HG03354 (cell line): ENCODE data around the gene SYNE3.

ENCODE experiments used
- ATAC-seq: cut with Tn5 transposase; IDR thresholded peaks from one replicate; pipeline ENCODE4 v1.9.1; 2021; ENCODE audit warnings: mild to moderate bottlenecking; ENCODE audit not compliant: unreplicated experiment, poor library complexity, severe bottlenecking

Gene SYNE3

DNA sequence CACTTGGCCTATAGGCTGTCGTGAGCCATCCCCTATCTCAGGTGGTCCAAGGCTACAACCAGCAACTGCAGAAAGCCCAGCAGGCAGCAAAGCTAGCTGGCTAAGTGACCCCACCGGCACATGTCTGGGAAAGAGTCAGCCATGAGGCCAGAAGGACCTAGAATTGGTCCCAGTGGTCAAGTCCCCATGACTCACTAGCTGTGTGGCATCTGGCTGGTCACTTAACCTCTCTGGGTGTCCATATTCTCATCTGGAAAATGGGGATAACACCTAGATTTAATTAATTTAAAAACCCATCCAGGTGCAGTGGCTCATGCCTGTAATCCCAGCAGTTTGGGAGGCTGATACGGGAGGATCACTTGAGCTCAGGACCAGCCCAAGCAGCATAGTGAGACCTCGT lies 37.6 kb downstream of the SYNE3 start:
- no peak for ATAC-seq

DNA sequence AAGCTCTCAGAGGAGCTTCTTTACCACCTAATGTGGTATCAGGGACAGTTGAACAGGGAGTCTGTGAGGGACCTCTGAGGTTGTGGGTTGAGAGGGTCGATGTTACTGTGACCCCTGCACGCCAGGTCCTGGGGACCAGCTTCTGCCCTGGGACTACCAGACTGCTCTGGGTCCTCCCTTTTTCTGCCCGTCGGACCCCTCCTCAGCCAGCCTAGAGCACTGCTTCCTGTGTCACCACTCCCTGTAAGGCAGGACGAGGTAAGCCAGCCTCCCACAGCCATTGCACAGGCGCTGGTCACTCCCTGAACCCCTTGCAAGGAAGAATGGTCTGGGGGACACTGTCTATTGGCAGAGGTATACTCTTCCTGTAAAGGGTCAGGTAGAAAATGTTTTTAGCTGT lies 38.1 kb downstream of the SYNE3 start:
- no peak for ATAC-seq

DNA sequence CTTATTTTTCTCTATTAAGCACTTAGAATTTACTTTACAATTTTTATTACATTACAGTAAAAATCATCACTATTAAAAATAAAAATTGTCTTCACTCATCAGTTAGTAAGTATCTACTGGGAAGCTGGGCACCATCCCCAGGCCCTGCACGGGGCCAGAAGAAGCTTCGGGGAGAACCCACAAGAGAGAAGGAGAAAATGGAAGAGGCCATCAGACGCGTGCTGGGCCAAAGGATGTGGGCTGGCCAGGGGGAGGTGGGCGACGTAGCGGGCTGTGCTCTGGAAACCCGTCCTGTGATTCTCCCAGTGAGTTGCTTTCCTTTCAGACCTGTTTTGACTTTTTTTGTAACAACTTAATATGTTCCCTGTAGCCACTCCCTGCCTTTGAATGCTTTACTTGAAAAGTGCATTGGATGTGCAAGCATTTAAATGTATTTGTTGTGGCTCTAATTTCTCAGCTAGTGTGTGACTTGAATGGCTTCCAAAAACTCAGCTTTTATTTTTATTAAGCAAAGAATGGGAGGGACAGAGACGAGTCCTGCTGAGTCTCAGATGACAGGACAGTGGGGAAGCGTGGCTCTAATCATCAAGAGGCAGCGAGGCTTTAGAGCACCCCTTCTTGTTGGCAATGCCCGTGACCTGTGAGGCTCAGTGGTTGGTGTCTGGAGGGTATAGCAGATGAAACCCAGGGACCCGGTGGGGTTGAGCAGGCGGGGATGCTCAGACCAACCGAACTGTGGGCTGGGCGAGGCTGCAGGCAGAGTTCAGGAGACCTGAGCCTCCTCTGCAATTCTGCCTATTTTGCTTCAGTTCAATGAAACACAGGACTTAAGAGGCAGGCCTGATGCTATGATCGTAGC lies 38.8 kb downstream of the SYNE3 start:
- no peak for ATAC-seq

DNA sequence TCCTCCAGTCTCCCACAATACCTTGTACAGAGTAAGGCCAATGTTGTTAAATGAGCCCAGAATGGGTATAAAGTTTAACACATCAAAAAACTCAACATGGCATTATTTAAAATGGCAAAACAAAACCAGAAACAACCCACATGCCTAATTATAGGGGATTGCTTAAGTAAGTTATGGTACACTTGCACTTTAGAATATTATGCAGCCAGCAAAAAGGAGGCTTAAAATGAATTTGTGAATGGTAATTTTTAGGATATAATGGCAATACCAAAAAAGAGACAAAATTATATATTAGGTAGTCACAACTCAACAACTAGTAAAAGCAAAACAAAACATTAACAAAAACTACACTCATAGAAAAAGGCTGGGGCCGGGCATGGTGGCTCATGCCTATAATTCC lies 39.7 kb downstream of the SYNE3 start:
- ATAC-seq, result no peak

DNA sequence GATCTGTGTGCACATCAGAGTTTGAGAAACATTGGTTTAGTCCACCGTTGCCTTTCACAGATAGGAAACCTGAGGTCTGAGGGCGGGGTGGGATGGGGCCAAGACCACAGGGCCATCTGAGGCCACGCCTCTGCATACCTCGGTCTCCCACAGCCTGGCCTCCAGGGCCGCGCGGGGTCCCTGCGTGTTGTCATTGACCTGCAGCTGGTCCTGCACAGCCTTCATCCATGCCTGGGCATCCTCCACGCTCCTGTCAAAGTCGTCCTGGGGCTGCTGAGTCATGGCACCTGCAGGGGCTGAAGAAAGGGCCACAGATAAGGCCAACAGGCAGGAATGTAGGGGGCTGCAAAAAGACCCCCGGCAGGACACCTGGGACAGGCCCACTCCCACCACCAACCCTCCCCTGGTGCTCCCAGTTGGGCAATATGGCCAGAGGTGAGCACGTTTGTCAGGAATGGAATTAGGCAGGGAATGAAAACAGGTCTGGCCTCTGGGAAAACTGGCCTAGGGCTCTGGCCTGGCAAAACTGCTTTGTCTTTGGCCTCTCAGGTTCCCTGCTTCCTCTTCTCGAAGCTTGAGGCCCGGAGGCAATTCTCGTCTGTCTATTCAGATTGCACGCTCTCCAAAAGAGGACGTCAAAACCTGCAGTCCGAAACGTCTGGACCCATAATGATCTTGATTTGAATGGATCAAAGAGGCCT lies 40.8 kb downstream of the SYNE3 start:
- no peak for ATAC-seq

DNA sequence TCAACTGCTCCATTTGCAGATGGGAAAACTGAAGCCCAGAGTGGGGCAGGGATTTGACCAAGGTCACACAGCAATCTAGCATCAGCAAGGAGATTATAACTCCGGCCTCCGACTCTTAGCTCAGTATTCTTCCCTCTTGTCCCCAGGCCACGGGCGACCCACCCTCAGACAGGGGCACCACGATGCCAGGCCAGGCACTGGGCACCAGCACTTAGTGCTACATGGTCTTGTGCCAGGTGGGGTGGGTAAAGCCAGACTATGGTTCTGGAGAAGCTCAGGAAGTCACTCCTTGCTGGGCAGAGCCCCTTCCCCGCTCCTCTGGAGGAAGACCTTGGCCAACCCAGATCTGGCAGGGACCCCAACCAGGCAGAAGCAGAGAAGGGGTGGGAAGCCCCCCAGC lies 41.5 kb downstream of the SYNE3 start:
- ATAC-seq, result no peak

DNA sequence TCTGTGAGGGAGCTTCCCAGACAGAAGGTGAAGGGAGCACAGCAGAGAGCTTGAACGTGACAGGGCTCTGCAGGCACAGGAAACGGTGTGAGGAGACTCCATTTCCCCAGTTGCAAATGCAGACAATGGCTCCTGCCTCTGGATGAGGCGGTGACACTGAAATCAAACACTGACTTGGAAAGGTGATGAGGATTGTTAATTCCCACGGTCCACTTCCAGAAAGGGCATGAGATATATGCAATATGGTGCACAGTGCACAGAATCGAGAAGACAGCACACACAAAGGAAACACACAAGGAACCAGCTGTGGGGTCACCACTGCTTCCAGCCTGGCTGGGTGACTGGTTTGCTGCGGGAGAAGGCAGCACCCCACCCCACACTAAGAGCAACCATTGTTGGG lies 42.0 kb downstream of the SYNE3 start:
- no peak for ATAC-seq

DNA sequence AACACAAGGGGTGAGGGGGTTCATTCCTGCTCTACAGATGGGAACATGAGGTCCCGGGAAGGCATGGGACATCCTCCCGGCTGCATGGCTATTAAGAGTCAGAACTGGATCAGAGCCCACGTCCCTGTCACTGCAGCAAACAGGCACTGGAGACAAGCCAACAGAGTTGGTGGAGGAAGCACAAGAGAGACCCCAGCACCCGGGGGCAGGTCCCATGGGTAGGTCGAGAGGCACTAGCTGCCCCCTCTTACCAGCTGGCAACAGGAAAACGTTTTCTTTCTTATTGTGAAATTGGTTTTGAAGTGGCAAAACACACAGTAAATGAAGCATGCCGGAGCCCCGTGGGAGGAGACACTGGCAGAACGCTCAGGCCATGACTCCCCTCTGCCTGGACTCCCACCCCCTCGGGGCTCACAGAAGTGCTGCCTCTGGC lies 43.6 kb downstream of the SYNE3 start:
- no peak for ATAC-seq

DNA sequence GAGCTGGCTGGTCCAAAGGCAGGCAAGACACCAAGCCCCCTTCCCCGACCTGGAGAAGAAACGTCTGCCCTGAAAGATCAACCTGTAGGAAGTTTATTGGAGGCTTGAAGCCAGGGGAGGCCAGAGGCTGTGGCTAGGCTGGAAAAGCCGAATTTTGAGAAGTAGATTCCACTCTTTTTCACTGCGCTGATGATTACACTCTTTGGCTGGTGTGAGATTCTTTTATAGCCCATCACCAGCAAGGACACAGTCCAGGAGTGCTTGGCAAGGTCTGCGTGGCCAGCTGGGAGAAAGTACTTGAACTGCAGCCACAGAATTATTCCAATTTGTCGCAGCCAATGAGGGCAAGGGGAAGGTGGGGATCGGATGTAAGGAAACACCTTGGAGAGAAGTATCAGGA lies 45.0 kb downstream of the SYNE3 start:
- no peak for ATAC-seq

DNA sequence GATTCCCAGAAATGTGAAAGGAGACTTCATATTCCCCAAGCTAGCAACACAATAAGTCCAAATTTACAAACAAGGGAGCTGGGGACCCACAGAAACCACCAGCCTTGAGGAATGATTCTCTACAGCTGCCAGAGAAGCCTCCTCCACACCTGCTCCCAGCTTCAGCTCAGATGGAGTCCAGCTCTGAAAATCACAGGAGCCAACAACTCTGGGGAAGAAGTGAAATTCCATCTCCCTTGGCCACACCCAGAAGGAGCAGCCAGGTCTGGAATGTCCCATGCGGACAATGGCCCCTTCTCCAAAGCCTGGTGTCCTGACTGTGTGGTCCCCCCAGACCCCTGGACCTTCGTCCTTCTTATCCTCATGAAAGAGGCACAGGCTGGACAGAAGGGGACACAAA lies 45.4 kb downstream of the SYNE3 start:
- ATAC-seq, result no peak

DNA sequence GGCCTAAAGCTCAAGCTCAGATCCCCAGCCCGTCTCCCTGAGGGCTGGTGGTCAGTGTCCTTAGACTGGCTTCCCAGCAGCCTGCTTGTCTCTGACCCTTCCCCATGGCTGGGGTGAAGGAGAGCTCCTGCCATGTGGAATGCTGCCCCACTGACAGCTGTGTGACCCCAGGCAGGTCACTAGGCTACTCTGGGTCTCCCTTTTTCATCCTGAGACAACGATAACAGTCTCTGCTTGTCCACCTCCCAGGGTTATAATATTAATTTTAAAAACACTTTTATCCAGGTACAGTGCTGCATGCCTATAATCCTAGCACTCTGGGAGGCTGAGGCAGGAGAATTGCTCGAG lies 47.3 kb downstream of the SYNE3 start:
- no peak for ATAC-seq

DNA sequence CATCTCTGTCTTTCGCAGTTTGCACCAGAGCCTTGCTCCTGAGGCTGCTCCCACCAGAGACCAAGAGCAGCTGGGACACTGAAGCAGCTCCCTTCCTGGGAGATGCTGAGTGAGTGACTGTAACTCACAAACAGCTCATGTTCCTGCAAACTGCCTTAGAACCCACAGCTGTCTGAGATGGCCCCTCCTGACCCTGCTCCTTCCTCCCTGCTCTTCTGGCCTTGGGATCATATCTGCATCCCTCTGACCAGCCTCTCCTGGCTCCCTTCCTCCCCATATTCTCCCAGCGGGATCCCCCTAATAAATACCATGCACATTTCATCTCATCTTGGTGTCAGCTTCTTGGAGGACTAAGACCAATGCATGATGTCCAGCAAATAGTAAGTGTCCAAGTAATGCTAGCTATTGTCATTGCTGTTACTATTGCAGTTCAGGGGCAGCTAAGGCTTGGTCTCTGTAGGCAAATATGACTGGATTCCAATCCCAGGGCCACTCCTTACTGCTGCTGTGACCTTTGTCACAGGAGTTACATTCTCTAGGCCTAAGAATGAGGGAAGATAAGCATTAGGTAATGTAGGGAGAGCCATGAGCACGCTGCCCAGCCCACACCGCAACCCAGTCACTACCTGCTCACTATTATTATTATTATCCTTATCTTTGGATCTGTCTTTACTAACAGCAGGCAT lies 47.9 kb downstream of the SYNE3 start:
- ATAC-seq, result no peak

DNA sequence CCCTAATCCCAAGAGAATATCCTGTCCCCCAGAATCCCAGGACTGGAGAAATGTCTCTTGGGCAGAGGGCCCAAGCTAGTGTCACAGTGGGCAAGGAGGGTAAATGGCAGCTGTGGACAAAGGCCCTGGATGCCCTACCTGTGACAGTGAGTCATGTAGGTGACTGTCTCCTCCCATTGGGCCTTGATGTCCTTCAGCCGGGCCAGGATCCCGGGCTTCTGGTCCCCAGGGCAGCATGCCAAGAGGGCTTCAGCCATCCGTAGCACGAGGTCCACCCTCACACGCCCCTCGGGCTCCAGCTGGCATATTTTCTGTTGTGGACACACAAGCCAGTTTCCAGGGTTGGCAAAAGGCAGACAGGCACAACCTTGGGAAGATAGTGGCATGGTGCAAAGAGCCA lies 48.8 kb downstream of the SYNE3 start:
- no peak for ATAC-seq

DNA sequence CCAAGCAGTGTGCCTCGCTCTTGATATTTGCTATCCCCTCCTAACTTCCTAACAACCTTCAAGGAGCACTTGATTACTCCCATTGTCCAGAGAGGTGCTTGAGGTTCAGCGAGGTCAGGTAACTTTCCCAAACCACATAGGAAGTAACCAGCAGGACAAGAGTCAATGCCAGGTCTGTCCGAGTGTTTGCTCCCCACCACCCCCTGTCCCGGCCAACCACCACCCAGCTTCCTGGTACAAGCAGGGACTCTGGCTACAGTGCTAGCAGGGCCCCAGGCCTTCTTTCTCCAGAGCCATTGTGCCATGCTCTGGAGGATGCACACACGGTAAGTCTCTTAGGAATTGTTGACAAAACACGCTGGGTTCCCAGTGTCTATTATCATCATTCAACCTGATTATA lies 49.2 kb downstream of the SYNE3 start:
- no peak for ATAC-seq
